NCI-H1092 treated with DMSO at 0.1 percent for 48 hours (cell line): ENCODE measurements around the gene FEV.

ENCODE experiments used
- DNase-seq: peaks from one replicate; lab custom pipeline; 2025; lab: John Stamatoyannopoulos, UW

FEV gene

DNA sequence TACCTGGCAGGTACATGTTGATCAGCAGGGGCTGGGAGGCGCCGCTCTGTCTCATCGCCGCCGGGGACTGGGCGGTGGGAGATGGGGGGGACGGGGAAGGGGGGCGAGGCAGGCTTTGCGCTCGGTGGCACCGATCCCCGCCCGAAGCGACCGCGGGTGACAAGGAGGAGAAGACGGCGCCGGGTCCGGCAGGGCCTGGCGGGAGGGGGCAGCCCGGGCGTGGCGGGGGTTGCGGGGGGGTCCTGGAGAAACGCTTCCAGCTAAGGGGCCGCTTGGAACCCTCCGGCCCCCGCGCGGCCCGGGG lies at the start of gene FEV:
Gene FEV, minus strand, starts transcription at position 164 of the 304 bp plus-strand sequence. Its CDS starts 109 bp downstream, at position 55.
- DNase-seq, result no peak

GRCh38 chr2:219032051-219032745 lies 47.2 kb upstream of the FEV start:
- DNase-seq, result no peak

DNA sequence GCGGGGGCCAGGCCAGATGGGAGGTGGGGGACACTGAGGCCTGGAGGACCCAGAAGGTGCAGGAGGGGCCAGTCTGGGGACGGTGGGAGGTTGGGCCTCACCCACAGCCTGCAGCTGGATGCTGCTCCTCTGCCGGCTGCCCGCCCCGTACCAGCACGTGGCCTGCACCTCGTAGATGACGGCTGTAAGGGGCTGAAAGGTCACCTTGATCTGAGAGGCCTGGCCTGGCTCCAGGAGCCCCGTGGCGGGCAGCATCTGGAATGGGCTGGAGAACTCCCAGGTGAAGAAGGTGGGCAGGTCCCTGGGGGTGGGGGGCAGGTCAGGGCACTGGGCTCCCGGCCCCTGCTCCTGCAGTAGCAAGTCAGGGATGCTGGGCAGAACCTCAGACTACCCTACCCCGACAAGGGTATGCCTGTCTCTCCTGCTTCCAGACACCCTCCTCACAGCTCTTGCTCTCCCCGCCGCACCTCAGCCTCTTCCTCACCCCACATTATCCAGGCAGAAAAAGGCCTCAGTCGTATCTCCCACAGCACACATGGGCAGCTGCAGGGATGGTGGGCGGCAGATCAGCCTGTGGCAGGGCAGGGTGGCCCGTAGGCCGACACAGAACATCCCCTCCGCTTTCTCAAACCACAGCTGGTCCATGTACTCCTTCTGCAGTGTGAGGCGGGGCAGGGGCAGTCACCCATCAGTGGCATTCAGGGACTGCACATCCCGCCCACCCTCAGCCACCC lies 46.2 kb upstream of the FEV start:
- no peak for DNase-seq

DNA sequence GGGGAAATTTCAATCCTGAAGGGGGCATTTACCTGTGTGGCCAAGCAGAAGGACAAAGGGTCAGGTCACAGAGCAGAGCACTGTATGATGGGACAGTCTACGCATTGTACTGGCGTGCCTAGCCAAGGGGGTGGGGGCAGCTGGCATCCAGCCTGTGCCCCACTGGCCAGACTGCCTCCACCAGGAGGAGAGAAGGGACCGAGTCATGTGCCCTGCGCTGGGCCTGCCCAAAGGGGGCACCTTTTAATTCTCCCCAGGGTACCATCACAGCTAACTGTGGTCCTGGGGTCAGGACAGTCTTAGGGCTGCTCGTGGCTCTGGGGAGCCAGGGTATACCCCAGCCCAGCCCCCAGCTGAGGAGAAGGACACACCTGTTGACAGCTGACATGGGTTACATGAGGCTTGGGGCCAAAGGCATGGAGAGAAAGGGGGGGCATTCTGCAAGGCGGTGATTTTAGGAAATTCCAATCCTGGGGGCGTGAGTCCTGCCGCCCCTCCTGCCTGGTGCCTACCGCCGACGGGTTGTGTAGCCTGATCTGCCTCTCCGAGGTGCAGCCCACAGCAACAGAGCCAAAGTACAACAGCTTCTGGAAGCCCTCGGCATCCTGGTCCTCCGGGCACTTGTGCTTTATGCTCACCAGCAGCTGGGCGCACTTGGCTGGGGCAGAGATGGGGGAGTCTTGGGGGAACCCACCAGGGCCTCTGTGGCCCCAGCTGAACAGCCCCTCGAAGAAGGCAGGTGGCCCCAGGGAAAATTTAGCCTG lies 45.4 kb upstream of the FEV start:
- no peak for DNase-seq

- peak; percentile 52 for DNase-seq
Observed at GRCh38 chr2:219029829-219030165, 44.8 kb upstream of the FEV start.

GRCh38 chr2:219028996-219029828 lies 44.2 kb upstream of the FEV start:
- DNase-seq, result no peak

DNA sequence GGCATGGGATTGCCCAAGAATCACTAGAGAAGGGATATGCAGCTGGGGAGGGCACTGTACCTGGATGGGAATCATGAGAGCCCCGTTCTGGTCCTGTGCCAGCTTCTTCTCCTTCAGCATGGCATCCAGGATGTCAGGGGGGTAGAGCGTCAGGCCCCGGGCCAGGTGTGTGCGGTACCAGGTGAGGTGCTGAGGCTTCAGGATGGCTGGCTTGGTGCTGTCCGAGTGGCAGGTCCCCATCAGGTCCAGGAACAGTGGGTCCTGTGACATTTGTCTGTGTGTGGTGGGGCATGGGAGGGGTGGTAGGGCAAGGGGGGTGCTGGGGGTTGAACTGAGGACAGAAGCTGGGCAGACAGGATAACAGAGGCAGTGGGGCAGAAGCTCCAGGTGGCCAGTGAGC lies 43.2 kb upstream of the FEV start:
- no peak for DNase-seq

GRCh38 chr2:219027511-219028055 lies 42.6 kb upstream of the FEV start:
- no peak for DNase-seq

- no peak for DNase-seq
Observed at GRCh38 chr2:219026946-219027345, 42.0 kb upstream of the FEV start.

GRCh38 chr2:219025637-219026585 lies 40.9 kb upstream of the FEV start:
- no peak for DNase-seq

DNA sequence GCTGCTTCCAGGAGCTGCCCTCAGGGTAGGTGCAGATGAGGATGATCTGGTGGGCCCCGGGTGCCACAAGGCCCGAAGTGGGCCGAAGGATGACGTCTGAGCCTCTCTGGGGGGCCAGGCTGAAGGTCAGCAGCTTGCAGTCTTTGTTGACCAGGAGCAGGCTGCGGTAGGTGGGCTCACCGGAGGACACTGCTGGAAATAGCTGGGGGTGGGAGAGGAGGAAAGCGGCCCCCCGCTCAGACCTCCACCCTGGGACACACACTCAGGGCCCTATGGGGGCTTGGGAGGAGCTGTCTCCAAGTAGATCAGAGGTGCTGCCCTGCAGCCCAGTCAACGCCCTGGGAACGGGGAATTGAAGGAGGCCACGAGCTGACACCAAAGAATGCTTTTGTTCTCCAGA lies 39.1 kb upstream of the FEV start:
- no peak for DNase-seq

- DNase-seq, result no peak
Observed at GRCh38 chr2:219023045-219023605, 38.1 kb upstream of the FEV start.

GRCh38 chr2:219022616-219023015 lies 37.6 kb upstream of the FEV start:
- DNase-seq, result no peak

DNA sequence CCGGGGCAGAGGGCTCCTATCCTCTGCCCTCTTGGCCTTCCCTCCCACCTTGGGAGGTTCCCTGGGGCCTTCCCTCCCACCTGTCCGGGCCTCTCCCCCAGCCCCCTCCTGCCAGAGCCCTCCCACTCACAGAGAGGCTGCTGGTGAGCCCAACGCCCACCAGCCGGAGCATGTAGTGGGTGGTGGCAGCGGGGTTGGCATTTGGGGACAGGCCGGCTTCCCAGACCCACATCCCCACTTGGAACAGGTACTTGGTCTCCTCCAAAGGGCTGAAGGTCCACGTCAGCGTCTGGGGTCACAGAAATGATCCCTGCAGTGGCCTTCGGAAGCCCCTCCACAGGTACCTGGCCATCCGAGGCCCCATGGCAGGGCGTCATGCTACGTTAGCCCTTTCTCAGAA lies 37.1 kb upstream of the FEV start:
- no peak for DNase-seq

- no peak for DNase-seq
Observed at GRCh38 chr2:219021591-219021990, 36.6 kb upstream of the FEV start.

DNA sequence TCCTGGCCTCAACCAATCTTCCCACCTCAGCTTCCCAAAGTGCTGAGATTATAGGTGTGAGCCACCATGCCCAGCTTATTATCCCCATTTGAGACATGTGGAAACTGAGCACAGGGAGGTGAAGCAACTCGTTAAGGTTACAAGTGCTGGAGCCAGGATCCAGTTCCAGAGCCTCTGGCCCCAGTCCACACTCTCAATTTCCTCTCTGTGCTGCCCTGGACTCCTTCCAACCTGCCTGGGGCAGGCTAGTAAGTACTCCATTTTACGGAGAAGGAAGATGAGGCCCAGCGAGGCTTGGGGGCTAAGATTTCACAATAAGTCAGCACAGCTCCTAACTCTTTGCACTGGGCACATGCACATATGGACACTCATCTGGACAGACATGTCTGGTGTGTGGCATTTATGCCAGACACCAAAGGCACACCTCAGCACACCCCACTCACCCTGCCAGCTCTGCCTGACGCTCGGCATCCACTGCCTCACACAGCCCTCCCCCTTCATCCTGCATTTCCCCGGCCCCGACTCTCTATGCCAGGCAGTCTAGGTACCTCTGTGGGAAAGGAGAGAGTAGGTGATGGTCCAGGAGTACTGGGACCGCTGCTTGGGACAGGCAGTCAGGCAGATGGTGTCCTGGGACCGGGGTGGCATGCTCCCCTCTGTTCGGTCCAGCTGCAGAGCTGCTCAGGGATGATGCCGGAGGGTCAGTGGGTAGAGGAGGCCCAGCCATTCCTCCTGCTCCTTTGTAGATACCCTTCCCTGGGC lies 35.8 kb upstream of the FEV start:
- DNase-seq, result peak; percentile 23

DNA sequence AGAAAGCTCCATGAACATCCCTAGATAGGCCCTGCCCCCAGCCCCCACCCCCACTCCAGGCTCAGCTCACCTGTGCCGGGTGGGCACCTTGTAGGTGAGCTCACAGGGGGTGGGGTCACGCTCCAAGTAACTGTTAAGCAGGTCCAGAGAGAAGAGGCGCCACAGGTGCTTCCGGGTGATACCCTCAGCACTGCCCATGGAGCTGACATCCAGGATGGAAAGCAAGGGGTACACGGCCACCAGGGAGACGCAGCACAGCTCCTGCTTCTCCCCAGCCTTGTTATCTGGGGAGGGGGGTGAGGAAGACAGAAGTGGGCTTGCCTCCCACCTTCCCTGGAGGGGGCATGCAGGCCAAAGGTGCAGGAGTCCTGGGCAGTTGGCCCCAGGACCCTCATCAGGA lies 34.5 kb upstream of the FEV start:
- no peak for DNase-seq

- no peak for DNase-seq
Observed at GRCh38 chr2:219018726-219019125, 33.7 kb upstream of the FEV start.

GRCh38 chr2:219018286-219018685 lies 33.3 kb upstream of the FEV start:
- DNase-seq, result no peak
